GM04504 (cell line): ENCODE measurements around the gene FBXL7.

Experiments used
- DNase-seq: peaks from one replicate; pipeline ENCODE4 v3.0.0-alpha.2; 2012; ENCODE audit warnings: low read depth

Gene FBXL7

GRCh38 chr5:15499528-15500324 is at the start of gene FBXL7:
Gene FBXL7 (plus strand): TSS chr5:15500180.
- peak; percentile 56 for DNase-seq

GRCh38 chr5:15450473-15450872 is 49.5 kb upstream of the FBXL7 start:
- no peak for DNase-seq

- DNase-seq = no peak
Observed at GRCh38 chr5:15450949-15451348, 49.0 kb upstream of the FBXL7 start.

- no peak for DNase-seq
Observed at GRCh38 chr5:15452030-15452429, 48.0 kb upstream of the FBXL7 start.

GRCh38 chr5:15452781-15453180 is 47.2 kb upstream of the FBXL7 start:
- no peak for DNase-seq

GRCh38 chr5:15459200-15459599 is 40.8 kb upstream of the FBXL7 start:
- no peak for DNase-seq

GRCh38 chr5:15463231-15463980 is 36.6 kb upstream of the FBXL7 start:
- DNase-seq = peak; percentile 5

- no peak for DNase-seq
Observed at GRCh38 chr5:15472116-15472515, 27.9 kb upstream of the FBXL7 start.

GRCh38 chr5:15474143-15474719 is 25.7 kb upstream of the FBXL7 start:
- no peak for DNase-seq

GRCh38 chr5:15475367-15475766 is 24.6 kb upstream of the FBXL7 start:
- DNase-seq = no peak

- DNase-seq = no peak
Observed at GRCh38 chr5:15476977-15477376, 23.0 kb upstream of the FBXL7 start.

GRCh38 chr5:15480436-15480835 is 19.5 kb upstream of the FBXL7 start:
- DNase-seq = no peak

GRCh38 chr5:15483351-15484097 is 16.5 kb upstream of the FBXL7 start:
- no peak for DNase-seq

- no peak for DNase-seq
Observed at GRCh38 chr5:15487228-15487627, 12.8 kb upstream of the FBXL7 start.

- no peak for DNase-seq
Observed at GRCh38 chr5:15489571-15490235, 10.3 kb upstream of the FBXL7 start.

GRCh38 chr5:15492545-15492944 is 7.4 kb upstream of the FBXL7 start:
- DNase-seq = no peak

GRCh38 chr5:15493501-15493900 is 6.5 kb upstream of the FBXL7 start:
- no peak for DNase-seq

GRCh38 chr5:15495026-15495425 is 5.0 kb upstream of the FBXL7 start:
- no peak for DNase-seq

GRCh38 chr5:15496886-15497285 is 3.1 kb upstream of the FBXL7 start:
- DNase-seq = no peak

GRCh38 chr5:15500325-15501001 is 483 bp downstream of the FBXL7 start:
- DNase-seq = no peak

GRCh38 chr5:15501091-15501791 is 1.3 kb downstream of the FBXL7 start:
- no peak for DNase-seq
